Skeletal muscle cell (primary cell): ENCODE results near the gene MYRFL.

Source experiments
- DNase-seq: peaks from one replicate; pipeline ENCODE4 v3.0.0-alpha.2; 2010; ENCODE audit warnings: low read depth
- H3K4me3 ChIP-seq: 2 replicates; pipeline ENCODE4 v1.5.1; 2011; ENCODE audit warnings: low read depth, mild to moderate bottlenecking, control low read depth, low read length, moderate library complexity

MYRFL gene

GRCh38 chr12:69886715-69887114 is 61.7 kb downstream of the MYRFL start:
- no peak for DNase-seq

GRCh38 chr12:69888901-69889300 is 63.9 kb downstream of the MYRFL start:
- DNase-seq: no peak
- no peak overlapping the region for H3K4me3 ChIP-seq

More at GRCh38 chr12:69886715-69887114, 61.7 kb downstream of the MYRFL start:
- H3K4me3 ChIP-seq: no peak overlapping the region

- DNase-seq: no peak
- H3K4me3 ChIP-seq: no peak overlapping the region
These were observed 69.9 kb downstream of the MYRFL start for GRCh38 chr12:69894800-69895383.

DNA sequence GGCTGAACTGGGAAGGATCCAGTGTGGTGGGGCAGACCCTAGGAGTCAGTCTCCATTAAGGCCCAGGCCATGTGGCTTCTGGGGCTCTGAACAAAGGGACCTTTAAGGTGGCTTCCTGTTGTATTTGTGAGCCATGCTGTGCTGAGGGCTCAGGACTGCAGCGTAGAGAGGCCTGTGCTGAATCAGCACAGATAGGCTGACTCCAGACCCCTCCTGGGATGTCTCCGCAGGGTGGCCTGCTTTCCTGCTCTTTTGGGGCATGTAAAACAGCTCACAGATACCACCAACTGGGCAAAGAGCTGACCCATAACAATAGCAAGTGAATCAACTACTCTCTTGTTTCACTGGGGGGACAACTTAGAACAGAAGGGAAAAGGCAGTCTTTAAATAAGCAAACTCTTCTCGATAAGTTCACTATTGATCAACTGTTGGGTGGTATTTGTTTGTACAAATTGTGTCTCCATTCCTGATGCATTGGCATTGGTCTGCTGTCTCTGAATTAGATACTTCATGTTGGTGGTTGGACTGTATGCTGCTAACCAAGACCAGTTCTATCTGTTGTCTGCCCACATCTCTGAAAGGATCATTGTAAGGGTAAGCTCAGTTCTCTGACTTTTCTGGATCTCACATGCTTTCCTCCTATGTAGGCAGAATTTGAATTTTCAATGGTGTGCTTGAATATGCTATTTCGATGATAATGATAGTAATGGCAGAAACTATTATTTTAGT is 71.8 kb downstream of the MYRFL start:
- no peak overlapping the region for H3K4me3 ChIP-seq
- no peak for DNase-seq

DNA sequence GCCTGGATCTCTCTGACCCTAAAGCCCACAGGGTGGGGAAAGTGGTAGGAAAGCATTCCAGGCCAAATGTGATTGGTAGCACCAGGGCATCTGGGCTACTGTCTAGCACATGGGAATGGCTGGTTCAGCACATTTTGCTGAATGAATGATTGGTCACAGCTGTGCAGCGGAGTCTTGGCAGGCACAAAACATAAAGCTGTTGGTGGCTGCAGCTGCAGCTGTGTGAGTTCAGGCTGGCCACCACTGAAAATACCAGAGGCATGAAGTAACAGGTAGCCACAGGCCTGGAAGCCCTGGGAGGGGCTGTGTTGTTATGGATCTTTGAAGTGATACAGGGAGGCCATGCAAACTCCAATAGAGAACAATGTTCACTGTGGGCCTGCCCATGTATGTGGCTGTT is 72.7 kb downstream of the MYRFL start:
- no peak overlapping the region for H3K4me3 ChIP-seq
- peak; percentile 96 for DNase-seq

- DNase-seq: peak; percentile 80
These were observed 73.2 kb downstream of the MYRFL start for GRCh38 chr12:69898236-69898635.

DNA sequence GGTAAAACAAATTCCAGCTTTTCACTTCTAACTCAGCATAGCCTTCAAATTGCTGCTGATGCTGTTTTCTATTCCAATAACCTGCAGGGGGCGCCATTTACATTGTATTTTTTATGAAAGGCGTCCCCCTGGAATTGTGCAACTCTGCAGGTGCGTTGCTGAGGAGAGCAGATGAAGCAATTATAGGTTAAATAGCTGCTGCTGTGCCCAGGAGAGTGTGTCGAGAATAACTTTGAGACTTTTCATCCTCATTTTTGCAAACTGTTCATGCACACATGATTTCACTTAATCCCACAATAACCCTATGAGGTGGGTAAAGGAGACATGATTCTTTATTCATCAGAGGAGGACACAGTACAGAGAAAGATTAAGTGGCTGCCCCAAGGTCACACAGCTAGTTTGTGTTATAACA is 75.7 kb downstream of the MYRFL start:
- H3K4me3 ChIP-seq: no peak overlapping the region
- no peak for DNase-seq

More at GRCh38 chr12:69898236-69898635, 73.2 kb downstream of the MYRFL start:
- H3K4me3 ChIP-seq: no peak overlapping the region

DNA sequence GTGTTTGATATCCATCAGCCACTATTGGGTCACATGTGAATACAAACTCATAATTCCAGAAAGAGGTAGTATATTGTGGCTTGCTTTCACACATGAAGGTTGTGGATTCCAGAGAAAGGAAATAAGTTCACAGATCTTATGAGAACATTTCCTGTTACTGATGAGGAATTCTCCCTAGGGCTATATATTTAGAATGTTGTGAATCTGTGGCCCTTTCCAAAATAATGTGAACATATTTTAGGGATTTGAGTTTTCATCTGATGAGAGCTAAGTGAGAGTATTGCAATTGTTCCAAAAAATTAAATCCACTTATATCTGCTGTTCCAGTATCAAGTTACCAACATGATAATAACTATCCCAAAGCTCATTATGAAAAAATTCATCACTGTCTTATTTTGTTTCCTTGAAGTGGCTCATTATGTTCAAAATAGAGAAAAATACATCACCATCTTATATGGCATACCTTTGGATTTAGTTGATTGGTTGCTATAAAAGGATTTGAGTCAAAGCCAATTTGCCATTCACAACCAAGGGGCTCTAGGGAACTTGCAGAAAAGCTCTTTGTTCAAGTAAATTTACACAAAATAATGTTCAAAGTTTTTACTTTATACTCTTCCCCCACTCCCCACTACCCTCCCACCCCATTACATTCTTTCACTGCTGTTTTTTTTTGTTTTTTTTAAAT is 76.3 kb downstream of the MYRFL start:
- H3K4me3 ChIP-seq: no peak overlapping the region
- DNase-seq: no peak

DNA sequence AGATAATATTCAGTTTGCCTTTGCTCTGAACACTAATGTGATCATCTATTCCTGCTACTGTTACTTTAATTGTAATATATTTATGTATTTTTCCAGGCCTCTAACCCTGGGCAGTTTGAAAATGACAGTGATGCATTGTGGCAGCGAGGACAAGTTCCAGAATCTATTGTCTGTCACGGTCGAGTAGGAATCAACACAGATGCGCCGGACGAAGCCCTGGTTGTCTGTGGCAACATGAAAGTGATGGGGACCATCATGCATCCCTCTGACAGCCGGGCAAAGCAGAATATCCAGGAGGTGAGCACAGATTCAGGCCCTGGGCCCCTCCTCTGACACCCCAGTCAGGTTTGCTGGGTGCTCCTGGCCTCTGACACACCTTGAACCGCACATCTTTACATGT is 78.5 kb downstream of the MYRFL start:
- H3K4me3 ChIP-seq: no peak overlapping the region
- DNase-seq: no peak

- DNase-seq: peak; percentile 60
These were observed 79.8 kb downstream of the MYRFL start for GRCh38 chr12:69904777-69905176.

GRCh38 chr12:69905801-69906200 is 80.8 kb downstream of the MYRFL start:
- no peak for DNase-seq
- no peak overlapping the region for H3K4me3 ChIP-seq

More at GRCh38 chr12:69904777-69905176, 79.8 kb downstream of the MYRFL start:
- H3K4me3 ChIP-seq: no peak overlapping the region

- DNase-seq: no peak
- no peak overlapping the region for H3K4me3 ChIP-seq
These were observed 81.6 kb downstream of the MYRFL start for GRCh38 chr12:69906411-69907216.

GRCh38 chr12:69908203-69908602 is 83.2 kb downstream of the MYRFL start:
- no peak overlapping the region for H3K4me3 ChIP-seq
- DNase-seq: no peak

- DNase-seq: no peak
- no peak overlapping the region for H3K4me3 ChIP-seq
These were observed 85.7 kb downstream of the MYRFL start for GRCh38 chr12:69910694-69911093.

- no peak for DNase-seq
- no peak overlapping the region for H3K4me3 ChIP-seq
These were observed 88.5 kb downstream of the MYRFL start for GRCh38 chr12:69913526-69913925.

DNA sequence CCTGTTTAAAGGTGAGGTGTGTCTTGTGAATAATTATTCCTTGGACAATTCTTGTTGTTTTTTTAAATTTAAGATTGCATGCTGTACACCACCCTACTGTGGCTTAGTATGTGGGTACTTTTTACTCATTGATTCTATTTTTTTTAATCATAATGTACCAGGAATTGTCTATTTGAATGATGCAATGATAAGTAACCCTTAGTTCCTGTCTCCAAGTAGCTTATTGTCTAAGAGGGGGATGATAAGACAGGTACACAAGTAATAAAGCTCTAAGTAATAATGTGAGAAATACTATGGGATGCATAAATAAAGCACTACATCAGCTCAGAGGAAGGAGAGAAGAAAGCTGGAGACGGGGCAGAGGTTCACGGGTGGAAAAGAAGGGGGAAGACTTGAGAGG is 90.9 kb downstream of the MYRFL start:
- DNase-seq: no peak

DNA sequence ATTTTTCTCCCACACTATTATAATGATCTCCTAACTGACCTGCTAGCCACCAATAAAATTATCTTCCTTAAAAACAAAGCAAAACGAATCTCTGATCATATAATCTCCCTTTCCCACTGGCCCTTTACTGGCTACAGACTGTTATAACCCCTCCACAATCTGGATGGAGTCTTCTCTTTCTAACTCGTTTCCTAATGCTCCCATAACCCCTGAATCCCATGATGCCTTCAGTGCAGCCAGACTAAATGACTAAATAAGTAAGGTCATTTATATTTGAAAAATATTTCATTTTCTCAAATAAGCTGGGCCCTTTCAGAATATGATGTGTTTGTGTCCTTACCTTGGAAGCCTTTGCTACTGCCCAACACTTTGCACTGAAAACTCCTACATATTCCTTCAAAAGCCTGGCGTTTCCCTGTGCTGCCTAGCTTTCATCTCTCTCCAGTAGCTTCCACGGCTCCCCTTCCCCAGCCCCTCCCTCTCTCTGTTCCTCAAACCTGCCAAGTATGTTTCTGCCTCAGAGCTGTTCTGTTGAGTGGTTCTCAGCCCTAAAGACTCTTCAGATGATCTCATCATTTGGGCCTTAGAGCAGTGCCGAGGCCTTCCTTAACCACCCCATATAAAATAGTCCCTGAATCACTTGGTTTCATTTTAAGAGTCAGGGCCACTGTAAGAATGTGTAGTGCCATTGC is 91.7 kb downstream of the MYRFL start:
- no peak for DNase-seq
- H3K4me3 ChIP-seq: no peak overlapping the region

More for the DNA sequence above, 90.9 kb downstream of the MYRFL start:
- no peak overlapping the region for H3K4me3 ChIP-seq

DNA sequence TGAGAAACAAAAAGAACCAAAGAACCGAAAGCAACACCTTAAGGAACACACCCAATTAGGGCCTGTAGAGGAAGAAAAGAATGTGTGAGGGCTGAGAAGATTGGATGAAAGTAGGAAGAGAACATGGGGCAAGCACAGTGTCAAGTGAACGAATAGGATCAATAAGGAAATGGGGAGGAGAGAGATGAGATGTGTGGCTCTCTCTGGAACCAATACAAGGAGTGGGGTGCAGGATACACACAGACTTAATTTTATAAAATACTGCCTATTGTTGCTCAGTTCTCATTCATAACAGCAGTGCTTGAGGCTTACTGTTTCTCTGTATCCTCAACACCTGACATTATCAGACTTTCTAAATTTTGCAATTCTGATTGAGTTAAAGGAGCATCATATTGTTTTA is 93.3 kb downstream of the MYRFL start:
- no peak overlapping the region for H3K4me3 ChIP-seq
- no peak for DNase-seq

DNA sequence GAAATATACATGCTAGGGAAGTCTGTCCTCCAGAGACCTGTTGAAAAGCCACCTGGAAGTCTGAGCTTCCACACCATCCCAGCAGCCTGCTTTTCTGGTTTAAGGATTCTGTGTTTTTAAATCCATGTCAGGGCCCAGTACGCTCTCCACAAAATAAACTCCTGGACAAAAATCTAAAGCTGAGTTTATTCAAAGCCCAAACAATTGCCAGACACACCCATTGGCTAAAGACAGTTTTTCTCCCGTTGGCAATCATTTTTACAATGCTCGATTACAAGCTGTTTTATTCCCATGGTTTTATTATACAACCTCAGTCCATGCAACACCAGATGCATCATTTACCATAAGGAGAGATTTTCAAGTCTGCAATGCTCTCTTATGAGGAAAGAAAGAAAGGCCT is 94.5 kb downstream of the MYRFL start:
- DNase-seq: no peak
- H3K4me3 ChIP-seq: no peak overlapping the region
